Camera-type eye (tissue), 1 donor: ENCODE results near the gene SMIM8. TPM values are rescaled to one million over a fixed set of nuclear protein-coding genes. Genes with fewer than 3 reads are reported as not detected.

Experiments used
- total RNA-seq: library from RNA; depleted of rRNA; stranded (reverse); fragments of >200 nt; gene quantifications from one replicate; pipeline ENCODE4 v1.2.3, GENCODE V29; 2014

The SMIM8 gene
- 31.7 TPM for total RNA-seq

DNA sequence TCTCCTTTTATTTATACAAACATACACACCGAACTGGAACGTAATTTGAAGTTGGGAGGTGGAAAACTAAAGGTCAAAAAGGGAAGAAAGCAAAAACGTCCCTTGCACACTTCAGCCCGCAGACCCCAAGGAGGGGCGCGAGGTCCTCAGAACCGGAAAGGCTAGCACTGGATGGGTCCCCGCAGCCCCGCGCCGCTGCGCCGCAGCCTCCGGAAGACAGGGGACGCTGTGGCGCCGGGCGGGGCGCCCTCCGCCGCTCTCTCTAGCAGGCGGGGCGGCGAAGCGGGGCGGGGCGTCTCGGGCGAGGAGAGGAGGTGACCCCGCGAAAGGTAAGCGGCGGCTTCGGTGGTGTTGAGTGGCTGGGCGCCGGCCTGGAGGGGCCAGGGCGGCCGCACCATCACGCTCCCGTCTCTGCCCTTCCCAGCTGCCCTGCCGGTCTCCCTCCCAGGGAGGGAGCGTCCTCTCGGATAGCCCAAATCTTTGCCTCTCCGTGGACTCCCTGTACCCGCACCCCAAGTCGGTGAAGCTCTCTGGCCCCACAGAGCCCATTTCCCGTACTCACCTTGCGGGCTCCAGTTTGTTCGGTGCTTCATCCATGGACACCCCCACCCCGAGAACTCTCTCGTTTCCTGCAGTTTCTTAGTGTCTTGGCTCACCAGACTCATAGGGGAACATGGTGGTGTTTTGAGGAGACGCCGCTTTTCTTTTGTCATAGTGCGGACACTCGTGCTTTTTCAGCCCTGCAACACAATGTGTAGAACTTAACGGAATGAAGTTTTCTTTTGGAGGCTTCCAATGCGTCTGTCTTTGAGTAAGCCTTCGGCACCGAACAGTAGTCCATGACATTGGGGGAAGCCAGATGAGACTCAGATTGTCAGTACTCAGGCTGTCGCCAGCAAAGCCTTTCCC is at the start of gene SMIM8:
Gene SMIM8, plus strand, starts transcription at position 285 of the 909 bp plus-strand sequence. CDS start 14,444 bp downstream, outside the sequence.

DNA sequence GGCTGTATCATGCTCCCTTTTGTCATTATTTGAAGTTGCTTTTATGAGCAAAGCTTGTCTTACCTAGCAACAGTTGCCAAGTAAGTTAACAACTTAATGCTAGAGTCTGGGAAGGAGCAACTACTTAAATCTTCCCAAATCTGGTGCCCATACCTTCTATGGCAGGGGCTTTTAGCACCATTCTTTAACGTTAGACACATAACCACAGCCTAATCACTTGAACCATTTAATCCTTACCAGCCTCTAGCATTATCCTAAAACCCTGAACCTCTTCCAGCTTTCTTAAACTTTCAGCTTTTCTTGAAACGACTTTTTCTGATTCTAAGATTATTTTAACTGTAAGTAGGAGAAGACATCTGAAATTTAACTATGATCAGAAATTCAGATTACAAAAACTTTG is 22.3 kb downstream of the SMIM8 start, which contains the start of gene C6orf163:
Gene C6orf163, plus strand, starts transcription at position 83 of the 400 bp plus-strand sequence. Its CDS starts 287 bp downstream, at position 370.

Other genes with a start within 250 kb of the SMIM8 start
- not detected for gene CGA, start 227.5 kb upstream of the SMIM8 start, total RNA-seq
- 177 TPM for gene ZNF292, start 167.0 kb upstream of the SMIM8 start, total RNA-seq
- gene GJB7, start 6.7 kb downstream of the SMIM8 start, total RNA-seq: not detected
- 8.0 TPM for gene C6orf163, start 22.2 kb downstream of the SMIM8 start, total RNA-seq
- 3.4 TPM for gene CFAP206, start 85.4 kb downstream of the SMIM8 start, total RNA-seq
- 32.0 TPM for gene SLC35A1, start 150.4 kb downstream of the SMIM8 start, total RNA-seq